HG02610 (cell line): ENCODE measurements around the gene BPIFB2.
"Not testable (repeated sequence)": the region's sequence is repeated elsewhere in the genome, so short reads cannot be mapped to it uniquely, and the experiment has no call there.

ENCODE experiments used
- ATAC-seq: cut with Tn5 transposase; IDR thresholded peaks from one replicate; pipeline ENCODE4 v1.9.1; 2021; ENCODE audit warnings: mild to moderate bottlenecking, moderate library complexity; ENCODE audit not compliant: unreplicated experiment

The BPIFB2 gene

GRCh38 chr20:32970115-32970972 is 37.2 kb upstream of the BPIFB2 start:
- ATAC-seq = no peak

GRCh38 chr20:32970973-32971300 is 36.6 kb upstream of the BPIFB2 start:
- no peak for ATAC-seq

- ATAC-seq = peak; percentile 23
These were observed 35.8 kb upstream of the BPIFB2 start for GRCh38 chr20:32971703-32972161.

GRCh38 chr20:32972181-32973076 is 35.1 kb upstream of the BPIFB2 start:
- peak; percentile 89 for ATAC-seq

- ATAC-seq = no peak
These were observed 34.3 kb upstream of the BPIFB2 start for GRCh38 chr20:32973077-32973717.

GRCh38 chr20:32974204-32975064 is 33.1 kb upstream of the BPIFB2 start:
- ATAC-seq = not testable (repeated sequence)

- not testable (repeated sequence) for ATAC-seq
These were observed 32.4 kb upstream of the BPIFB2 start for GRCh38 chr20:32975121-32975520.

GRCh38 chr20:32975698-32976674 is 31.5 kb upstream of the BPIFB2 start:
- no peak for ATAC-seq

GRCh38 chr20:32976746-32977145 is 30.8 kb upstream of the BPIFB2 start:
- ATAC-seq = no peak

GRCh38 chr20:32977281-32978008 is 30.1 kb upstream of the BPIFB2 start:
- no peak for ATAC-seq

GRCh38 chr20:32978009-32978335 is 29.5 kb upstream of the BPIFB2 start:
- no peak for ATAC-seq

- ATAC-seq = no peak
These were observed 28.1 kb upstream of the BPIFB2 start for GRCh38 chr20:32979201-32979998.

- ATAC-seq = no peak
These were observed 27.2 kb upstream of the BPIFB2 start for GRCh38 chr20:32980131-32980941.

GRCh38 chr20:32980990-32981389 is 26.5 kb upstream of the BPIFB2 start:
- no peak for ATAC-seq

GRCh38 chr20:32982617-32983458 is 24.7 kb upstream of the BPIFB2 start:
- no peak for ATAC-seq

GRCh38 chr20:32983459-32984112 is 23.9 kb upstream of the BPIFB2 start:
- ATAC-seq = no peak
